Fibroblast of villous mesenchyme (primary cell): ENCODE measurements around the gene KDM4B. TPM values are rescaled to one million over a fixed set of nuclear protein-coding genes. Genes with fewer than 3 reads are reported as not detected.

Experiments
- DNase-seq: peaks from one replicate; pipeline ENCODE4 v3.0.0-alpha.2; 2010; ENCODE audit warnings: low read depth
- H3K4me3 ChIP-seq: 2 replicates; pipeline ENCODE4 v1.5.1; 2011; ENCODE audit warnings: low read depth, mild to moderate bottlenecking, low read length
- total RNA-seq: library from RNA; depleted of rRNA; stranded (reverse); fragments of >200 nt; gene quantifications from 2 replicates; pipeline ENCODE4 v1.2.3, GENCODE V29; 2012
- TF ChIP-seq, protein P1 (sequence below): IDR thresholded peaks from 2 replicates; pipeline ENCODE4 v1.5.1; 2012; ENCODE audit warnings: low read depth, mild to moderate bottlenecking, low read length; ENCODE audit not compliant: insufficient read depth

The KDM4B gene
- total RNA-seq, 1 donor = 17.7 TPM

DNA sequence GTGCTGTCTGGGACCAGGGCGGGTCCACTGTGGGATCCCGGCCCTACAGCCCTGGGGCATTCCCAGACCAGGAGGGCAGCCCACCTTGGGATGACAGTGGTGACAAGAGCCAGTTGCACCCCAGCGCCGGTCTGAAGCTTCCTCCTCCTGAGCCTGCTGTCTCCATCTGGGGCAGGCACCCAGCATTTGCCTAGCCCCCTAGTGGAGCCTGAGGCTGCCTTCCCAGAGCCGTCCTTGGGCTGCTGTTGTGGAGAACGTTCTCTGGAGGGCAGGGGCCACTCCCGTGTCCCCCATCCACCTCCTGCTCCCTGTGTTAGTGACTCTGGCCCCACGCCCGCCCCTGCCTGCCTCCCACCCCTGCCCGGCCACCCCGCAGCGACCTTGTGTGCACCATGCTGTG, 148.5 kb downstream of the KDM4B start:
- no peak for DNase-seq
- H3K4me3 ChIP-seq = no peak overlapping the region

DNA sequence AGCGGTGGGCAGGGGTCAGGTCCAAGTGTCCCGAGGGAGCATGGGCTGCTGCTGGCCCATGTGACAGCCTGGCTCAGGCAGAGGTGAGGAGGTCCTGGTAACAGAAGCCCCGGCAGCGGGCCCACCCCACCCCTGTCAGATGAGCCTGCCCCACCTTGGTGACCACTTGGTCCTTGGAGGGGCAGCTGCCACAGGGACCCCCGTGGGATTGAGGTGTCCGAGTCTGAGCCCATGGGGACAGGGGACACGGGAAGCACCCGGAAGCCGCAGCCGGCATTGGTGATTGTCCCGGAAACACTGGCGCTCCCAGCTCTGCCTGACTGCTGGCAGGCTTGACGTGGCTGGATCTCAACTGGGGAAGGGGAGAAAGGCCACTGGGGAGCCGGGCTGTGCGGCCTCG, 149.1 kb downstream of the KDM4B start:
- no peak overlapping the region for H3K4me3 ChIP-seq
- DNase-seq = no peak
- TF ChIP-seq, protein P1, sequence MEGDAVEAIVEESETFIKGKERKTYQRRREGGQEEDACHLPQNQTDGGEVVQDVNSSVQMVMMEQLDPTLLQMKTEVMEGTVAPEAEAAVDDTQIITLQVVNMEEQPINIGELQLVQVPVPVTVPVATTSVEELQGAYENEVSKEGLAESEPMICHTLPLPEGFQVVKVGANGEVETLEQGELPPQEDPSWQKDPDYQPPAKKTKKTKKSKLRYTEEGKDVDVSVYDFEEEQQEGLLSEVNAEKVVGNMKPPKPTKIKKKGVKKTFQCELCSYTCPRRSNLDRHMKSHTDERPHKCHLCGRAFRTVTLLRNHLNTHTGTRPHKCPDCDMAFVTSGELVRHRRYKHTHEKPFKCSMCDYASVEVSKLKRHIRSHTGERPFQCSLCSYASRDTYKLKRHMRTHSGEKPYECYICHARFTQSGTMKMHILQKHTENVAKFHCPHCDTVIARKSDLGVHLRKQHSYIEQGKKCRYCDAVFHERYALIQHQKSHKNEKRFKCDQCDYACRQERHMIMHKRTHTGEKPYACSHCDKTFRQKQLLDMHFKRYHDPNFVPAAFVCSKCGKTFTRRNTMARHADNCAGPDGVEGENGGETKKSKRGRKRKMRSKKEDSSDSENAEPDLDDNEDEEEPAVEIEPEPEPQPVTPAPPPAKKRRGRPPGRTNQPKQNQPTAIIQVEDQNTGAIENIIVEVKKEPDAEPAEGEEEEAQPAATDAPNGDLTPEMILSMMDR = no peak

More for the DNA sequence above, 148.5 kb downstream of the KDM4B start:
- TF ChIP-seq, protein P1 = no peak

DNA sequence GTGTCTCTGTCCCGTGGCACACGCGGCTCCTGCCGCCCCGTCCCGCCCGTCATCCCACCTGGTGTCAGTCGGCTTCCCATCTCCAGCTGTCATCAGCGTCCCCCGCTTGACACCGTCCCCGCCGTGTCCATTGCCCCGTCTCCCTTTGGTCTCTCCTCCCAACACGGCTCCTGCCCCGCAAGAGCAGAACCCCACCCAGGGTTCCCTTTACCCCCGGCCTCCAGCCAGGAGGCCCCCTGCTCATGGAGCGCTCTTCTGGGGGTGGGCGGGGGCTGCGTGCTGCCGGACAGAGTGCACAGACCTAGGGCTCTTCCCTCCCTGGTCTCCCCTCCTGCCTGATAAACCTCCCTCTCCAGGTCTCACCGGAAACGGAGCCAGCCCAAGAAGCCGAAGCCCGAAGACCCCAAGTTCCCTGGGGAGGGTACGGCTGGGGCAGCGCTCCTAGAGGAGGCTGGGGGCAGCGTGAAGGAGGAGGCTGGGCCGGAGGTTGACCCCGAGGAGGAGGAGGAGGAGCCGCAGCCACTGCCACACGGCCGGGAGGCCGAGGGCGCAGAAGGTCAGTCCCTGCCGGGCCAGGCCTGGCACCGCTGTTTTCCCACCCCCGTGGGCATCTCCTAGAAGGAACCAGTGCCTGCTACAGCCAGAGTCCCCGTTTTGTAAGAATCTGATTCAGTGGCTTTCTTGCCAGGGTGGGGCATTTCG, 150.5 kb downstream of the KDM4B start:
- DNase-seq = no peak
- TF ChIP-seq, protein P1 = no peak
- no peak overlapping the region for H3K4me3 ChIP-seq

DNA sequence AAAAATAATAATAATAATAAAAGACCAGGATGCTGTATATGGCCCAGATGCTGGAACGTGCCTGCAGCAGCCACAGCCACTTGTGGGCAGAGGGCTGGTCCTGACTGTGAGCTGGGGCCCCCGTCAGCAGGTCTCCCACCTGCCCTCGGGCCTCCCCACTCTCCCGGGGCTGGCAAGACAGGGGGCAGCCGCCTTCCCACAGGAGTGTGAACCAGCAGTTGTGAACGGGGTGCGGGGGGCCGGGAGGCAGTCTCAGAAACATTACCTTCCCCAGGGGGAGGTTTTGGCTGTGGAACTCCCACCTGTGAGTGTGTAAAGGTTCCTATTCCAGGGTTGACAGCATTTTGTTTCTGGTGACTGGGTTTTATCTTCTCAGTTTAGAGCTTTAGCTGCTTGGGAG, 151.4 kb downstream of the KDM4B start:
- TF ChIP-seq, protein P1 = no peak
- no peak overlapping the region for H3K4me3 ChIP-seq
- DNase-seq = no peak

DNA sequence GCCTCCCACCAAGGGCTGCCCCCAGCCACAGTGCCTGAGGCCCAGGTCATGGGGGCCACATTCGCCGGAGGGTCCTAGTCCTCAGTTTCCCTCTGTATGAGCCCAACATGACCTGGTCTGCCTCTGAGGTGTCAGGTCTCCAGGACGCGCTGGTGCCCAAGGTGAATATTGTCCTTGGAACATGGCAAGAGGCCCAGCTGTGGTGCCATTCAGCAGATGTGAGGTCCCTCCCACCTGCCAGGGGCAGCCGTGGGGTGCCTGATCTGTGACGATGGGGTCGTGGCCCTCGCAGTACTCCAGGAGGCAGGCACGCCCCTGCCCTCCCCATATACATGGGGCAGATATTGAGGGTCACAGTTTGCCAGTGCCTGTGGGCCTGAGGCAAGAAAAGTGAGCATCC, 151.9 kb downstream of the KDM4B start:
- TF ChIP-seq, protein P1 = no peak
- no peak for DNase-seq
- no peak overlapping the region for H3K4me3 ChIP-seq

DNA sequence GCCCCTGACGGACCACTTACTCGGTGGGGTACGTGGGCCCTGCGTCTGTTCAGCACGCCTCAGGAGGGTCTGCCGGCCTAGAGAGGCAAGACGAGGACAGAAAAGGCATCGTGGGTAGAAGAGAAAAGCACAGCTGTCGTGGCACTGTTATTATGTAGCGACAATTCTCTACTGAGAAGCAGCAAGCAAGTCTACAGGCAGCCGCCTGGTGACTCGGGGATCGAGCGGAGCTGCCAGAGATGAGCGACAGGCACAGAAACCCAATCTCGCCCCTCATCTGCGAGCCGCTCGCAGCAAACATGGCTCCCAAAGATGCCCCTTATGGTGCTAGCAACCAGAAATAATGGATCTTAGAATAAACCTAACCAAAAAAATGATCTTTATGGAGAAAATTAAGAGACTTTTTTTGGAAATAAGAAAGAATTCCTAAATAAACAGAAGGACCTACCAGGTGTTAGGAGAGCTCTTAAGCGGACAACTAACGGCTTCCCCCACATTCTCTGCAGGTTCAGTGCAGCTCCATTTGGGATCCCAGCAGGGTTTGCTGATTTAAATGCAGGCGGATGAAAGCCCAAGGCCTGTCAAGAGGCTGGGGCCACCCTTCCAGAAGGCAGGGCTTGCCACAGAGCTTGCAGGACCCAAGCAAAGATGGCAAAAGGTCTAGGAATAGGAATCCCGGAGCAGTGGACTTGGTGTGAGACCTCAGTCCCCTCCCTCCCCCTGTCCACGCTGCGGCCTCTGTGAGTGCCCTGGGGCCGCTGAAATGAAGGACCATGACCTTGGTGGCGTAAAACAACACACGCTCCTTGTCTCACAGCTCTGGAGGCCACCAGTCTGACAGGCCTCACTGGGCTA, 152.6 kb downstream of the KDM4B start:
- no peak for DNase-seq
- TF ChIP-seq, protein P1 = no peak
- H3K4me3 ChIP-seq = no peak overlapping the region
